LHCN-M2 (cell line): ENCODE results near the gene PARVG. TPM values are rescaled to one million over a fixed set of nuclear protein-coding genes. Genes with fewer than 3 reads are reported as not detected.

Source experiments
- DNase-seq: peaks from one replicate; pipeline ENCODE4 v3.0.0-alpha.2; 2012; ENCODE audit warnings: low read depth
- total RNA-seq: library from RNA; depleted of rRNA; stranded (reverse); fragments of >200 nt; gene quantifications from 2 replicates; pipeline ENCODE4 v1.2.3, GENCODE V29; 2014

The PARVG gene
- total RNA-seq, 1 experiment from 2014 or later, result not detected

- DNase-seq, result peak; percentile 11
Measured at GRCh38 chr22:44154436-44154942, 26.2 kb upstream of the PARVG start.

GRCh38 chr22:44155115-44155514 is 25.6 kb upstream of the PARVG start:
- DNase-seq, result no peak

- no peak for DNase-seq
Measured at GRCh38 chr22:44157916-44158618, 22.7 kb upstream of the PARVG start.

- no peak for DNase-seq
Measured at GRCh38 chr22:44158816-44159215, 21.9 kb upstream of the PARVG start.

- no peak for DNase-seq
Measured at GRCh38 chr22:44159221-44159620, 21.5 kb upstream of the PARVG start.

GRCh38 chr22:44159811-44160210 is 20.9 kb upstream of the PARVG start:
- DNase-seq, result peak; percentile 59

- DNase-seq, result no peak
Measured at GRCh38 chr22:44160421-44160820, 20.3 kb upstream of the PARVG start.

- no peak for DNase-seq
Measured at GRCh38 chr22:44161673-44162072, 19.1 kb upstream of the PARVG start.

GRCh38 chr22:44162960-44163359 is 17.8 kb upstream of the PARVG start:
- no peak for DNase-seq

GRCh38 chr22:44163536-44163935 is 17.2 kb upstream of the PARVG start:
- DNase-seq, result no peak

- DNase-seq, result no peak
Measured at GRCh38 chr22:44164031-44164430, 16.7 kb upstream of the PARVG start.

GRCh38 chr22:44165286-44165874 is 15.3 kb upstream of the PARVG start:
- no peak for DNase-seq

GRCh38 chr22:44166498-44167276 is 14.0 kb upstream of the PARVG start:
- DNase-seq, result no peak

- no peak for DNase-seq
Measured at GRCh38 chr22:44167501-44167900, 13.2 kb upstream of the PARVG start.

GRCh38 chr22:44168206-44168605 is 12.5 kb upstream of the PARVG start:
- no peak for DNase-seq

GRCh38 chr22:44170470-44170869 is 10.3 kb upstream of the PARVG start:
- no peak for DNase-seq

- no peak for DNase-seq
Measured at GRCh38 chr22:44171561-44171960, 9.2 kb upstream of the PARVG start.

GRCh38 chr22:44172370-44173108 is 8.2 kb upstream of the PARVG start:
- no peak for DNase-seq

GRCh38 chr22:44173154-44173553 is 7.6 kb upstream of the PARVG start:
- no peak for DNase-seq

GRCh38 chr22:44175676-44176075 is 5.0 kb upstream of the PARVG start:
- no peak for DNase-seq

- DNase-seq, result no peak
Measured at GRCh38 chr22:44179196-44179988, 1.3 kb upstream of the PARVG start.
